NCI-H345 (cell line): ENCODE data around the gene CAVIN3.
"Not testable (repeated sequence)": the region's sequence is repeated elsewhere in the genome, so short reads cannot be mapped to it uniquely, and the experiment has no call there.

Experiments used
- DNase-seq: peaks from one replicate; lab custom pipeline; 2025; lab: John Stamatoyannopoulos, UW

Gene CAVIN3

DNA sequence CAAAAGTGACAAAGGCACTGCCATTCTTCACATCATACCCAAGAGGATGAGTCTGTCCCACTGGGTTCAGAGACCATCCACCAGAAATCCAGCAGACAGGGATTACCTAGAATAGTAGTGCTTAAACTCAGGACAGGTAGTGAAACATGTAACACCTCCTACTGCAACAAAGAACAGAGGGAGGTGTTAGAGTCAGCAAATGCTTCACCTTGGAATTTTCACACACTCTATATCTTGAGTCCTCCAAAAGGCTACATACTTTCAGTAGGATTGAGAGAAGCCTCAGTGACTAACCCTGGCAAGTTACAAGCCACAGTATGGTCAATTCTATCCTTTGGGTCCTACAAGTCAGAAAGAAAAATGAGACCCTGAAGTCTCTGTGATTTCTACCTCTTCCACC, 6.0 kb upstream of the CAVIN3 start:
- DNase-seq = no peak

DNA sequence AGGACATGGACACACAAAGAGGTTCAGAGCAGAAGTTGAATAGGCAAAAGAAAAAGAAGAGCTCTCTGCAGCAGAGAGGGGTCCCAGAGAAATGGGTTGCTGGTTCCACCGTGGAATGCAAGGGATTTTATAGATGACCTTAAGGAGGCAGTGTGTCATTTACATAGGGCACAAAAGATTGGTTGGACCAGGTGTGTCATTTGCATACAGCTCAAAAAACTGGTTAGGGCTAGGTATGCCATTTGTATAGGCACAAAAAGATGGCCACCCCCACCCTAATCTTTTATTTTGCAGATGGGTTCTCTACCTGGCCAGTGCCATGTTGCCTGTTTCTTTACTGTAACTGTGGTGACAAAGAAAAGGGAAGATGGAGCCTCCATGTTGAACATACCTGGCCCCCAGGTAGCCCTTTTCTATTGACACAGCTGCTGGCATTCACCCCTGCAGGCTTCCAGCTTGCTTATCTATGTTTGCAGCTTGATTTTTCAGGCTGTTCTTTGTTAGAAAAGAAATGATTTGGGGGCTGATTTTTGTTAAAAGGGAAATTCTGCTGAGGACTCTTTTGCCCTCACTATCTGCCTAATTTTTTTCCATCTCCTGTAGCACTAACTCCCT, 3.1 kb upstream of the CAVIN3 start:
- DNase-seq = peak; percentile 39

DNA sequence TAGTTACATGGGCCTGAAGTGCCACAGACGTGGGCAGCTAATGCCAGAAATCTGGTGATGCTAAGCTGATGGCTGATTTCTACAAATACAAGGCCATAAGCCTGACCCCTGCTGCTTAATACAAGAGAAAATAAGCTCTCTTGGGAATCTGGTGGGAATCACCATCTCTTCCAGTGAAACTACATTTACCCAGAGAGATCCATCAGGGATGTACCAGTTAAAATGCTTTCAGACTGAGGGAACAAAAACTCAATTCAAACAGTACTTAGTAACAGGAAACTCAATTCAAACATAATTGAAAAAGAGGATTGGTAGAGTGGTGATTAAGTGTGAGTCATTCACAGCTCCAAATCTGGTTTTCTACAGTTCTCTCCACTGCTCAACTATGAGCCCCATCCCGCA, 1.7 kb upstream of the CAVIN3 start:
- peak; percentile 30 for DNase-seq

DNA sequence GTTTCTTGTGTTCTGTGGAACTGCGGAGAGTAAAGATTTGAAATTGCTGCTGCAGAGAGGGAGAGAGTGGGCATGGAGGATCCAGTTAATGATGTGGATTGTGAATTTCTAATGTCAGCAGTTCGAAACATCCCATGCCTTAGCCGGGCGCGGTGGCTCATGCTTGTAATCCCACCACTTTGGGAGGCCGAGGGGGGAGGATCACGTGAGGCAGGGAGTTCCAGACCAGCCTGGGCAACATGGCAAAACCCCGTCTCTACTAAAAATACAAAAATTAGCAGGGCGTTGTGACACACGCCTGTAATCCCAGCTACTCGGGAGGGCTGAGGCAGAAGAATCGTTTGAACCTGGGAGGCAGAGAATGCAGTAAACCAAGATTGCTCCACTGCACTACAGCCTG, 1.1 kb upstream of the CAVIN3 start:
- DNase-seq = no peak

DNA sequence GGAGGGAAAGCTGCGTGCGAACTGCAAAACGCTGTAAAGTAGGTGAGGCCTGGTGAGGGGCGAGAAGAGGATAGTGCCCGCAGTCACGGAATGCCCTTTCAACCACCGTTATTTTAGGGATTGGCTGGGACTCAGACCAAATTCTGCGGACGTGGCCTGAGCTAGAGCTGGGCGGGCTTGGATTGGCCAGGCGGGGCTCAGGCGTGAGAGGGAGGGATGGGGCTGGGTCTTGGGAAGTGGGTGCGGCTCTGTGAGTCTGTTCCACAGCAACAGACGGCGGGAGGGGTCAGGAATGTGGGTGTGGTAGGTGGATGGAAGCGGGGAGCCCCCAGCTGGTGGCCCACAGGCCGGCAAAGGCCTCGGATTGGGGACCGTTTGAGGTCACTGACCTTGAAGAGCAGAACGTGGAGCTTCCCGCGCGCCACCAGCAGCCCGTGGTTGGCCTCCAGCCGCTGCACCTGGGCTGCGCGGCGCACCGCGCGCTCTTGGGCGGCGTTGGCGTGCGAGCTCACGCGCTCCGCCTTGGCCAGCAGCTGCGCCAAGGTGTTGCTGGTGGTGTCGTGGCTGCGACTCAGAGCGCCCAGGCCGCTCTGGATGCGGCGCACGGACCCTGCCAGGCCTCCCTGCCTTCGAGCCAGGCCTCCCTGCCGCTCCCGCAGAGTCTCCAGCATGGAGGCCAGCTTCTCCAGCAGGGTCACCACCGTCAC, 444 bp downstream of the CAVIN3 start:
- no peak for DNase-seq

DNA sequence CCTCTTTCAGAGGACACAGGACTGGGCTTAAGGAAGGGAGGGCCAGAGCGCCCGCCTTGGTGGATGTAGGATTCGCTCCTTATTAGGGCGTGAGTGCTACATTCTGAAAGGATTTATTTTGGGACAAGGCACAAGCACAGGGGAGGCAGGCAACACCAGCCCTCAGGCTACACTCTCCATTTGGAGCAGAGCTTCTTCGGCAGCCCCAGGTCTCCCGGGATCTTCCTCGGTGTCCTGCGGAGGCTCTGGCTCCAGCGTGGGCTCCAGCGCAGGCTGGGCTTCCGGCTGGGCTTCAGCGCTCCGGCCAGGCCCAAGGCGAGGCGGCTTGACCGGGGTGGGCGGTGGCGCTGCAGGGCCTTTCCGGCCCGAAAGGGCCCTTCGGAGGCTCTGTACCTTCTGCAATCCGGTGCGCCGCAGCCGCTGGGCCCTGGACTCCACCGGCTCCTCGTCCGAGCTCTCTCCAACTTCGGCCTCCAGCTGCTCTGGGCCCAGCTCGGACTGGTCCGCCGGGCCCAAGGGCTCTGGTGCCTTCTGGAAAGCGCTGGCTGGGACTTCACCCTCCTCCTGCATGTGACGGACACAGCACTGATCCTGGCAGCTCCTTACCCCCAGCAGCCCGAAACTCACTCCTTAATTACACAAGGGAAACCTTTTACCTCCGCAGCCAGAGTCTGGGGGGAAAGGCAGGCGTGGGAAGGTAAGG, 1.1 kb downstream of the CAVIN3 start:
- DNase-seq = no peak

DNA sequence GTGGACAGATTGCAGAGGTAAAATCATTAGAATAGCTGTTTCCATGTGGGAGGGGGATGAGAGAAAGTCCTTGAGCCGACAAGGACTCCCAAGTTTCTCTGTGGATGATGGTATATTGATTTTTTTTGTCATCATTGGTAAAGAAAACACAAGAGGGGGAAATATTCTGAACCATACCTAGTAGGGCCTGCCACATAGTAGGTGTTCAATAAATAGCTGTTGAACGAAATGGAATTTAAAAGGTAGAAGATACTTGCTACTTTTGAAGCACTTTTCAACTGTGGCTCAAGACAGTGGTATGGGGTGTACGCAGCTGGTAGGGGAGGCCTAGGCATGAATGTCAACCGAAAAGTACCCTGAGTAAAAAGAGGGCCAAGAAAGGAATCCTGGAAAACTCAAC, 2.1 kb downstream of the CAVIN3 start:
- DNase-seq = no peak

DNA sequence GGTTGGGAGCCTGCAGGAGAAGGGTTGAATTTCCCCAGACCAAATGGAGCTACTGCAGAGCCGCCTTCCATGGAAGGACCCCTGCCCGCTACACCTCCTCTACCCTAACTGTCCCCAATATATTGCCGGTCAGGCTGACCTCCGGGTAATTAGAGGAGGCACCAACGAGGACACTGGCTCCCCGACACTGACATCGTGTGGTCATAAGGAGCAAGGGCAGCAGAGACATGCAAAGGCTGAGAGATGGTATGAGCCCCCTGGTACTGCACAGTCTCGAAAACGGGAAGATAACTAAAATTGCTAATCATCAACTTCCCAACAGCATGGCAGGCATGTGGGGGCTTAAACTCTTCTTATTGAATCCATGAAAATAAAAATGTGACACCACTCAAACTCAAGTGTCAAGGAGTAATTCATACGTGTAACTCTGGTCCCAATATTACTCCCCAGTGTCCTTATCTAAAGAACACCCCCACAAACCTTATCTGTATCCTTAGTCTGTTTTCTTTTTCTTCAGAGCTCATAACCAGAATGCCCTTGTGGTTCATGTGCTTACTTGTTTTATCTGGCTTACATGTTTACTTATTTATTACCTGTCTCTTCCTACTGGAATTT, 4.4 kb downstream of the CAVIN3 start:
- DNase-seq = peak; percentile 55

DNA sequence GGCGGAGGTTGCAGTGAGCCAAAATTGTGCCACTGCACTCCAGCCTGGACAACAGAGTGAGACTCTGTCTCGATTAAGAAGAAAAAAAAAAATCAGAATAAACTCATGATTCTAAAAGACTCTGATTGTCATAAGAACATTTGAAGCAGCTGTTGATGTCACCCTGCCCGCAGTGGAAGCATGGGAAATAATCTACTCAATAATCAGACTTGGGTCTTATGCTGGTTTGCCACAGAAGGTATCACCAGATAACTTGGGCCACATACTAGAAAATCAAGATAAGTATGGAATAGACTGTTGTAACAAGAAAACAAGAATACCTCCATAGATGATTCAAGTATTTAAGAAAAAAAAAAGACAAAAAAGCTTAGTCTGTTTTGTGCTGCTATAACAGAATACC, 8.2 kb downstream of the CAVIN3 start:
- DNase-seq = no peak

DNA sequence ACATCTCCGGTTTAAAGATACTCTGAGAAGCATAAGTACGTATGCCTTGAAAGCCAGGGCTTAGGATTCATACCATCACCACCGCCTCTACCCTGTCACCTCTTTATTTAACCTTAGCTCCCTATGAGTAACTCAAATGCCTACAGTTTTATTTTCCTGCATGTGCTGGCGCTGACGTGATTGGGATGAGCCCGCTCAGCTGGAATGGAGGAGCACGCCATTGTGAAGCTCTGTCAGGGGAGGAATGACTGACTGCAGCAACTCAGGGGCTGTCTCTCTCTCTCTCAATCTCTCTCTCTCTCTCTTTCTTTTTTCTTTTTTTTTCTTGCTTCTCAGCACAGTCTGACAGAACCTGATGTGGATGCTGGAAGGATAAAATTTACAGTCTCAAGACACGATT, 12.4 kb downstream of the CAVIN3 start:
- DNase-seq = no peak

DNA sequence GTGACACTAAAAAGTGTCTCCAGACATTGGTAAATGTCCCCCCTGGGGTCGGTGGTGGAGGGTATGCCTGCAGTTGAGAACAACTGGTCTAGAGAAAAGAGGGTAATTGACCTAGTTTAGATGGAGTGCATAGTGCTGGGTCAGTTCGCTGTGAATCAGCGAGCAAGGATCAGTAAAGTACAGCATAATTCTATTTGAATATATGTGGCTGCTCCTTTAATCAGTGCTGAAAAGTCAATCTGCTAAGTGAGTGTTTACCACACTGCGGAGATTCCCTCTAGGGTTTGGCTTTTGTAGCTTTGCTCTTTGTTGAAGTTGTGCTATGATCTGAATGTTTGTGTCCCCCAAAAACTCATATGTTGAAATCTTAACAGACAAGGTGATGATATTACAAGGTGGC, 15.0 kb downstream of the CAVIN3 start:
- DNase-seq = no peak

DNA sequence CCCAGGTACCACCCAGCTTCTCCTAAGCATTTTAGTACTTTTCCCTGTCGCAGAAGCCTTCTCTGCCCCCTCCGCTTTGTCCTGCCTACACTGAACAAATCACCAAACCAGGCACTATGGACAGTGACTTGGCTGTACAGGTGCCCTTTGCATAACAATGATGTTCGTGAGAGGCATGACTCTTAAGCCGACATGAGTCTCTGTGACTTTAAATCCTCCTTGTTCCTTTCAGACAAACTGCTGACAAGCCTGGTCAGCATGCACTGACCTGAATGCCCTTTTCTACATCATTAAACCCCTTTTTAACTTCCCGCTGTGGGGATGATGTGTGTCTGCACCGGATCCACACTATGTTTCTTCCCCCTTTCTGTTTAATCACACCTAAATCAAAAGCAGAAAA, 16.6 kb downstream of the CAVIN3 start:
- DNase-seq = no peak

DNA sequence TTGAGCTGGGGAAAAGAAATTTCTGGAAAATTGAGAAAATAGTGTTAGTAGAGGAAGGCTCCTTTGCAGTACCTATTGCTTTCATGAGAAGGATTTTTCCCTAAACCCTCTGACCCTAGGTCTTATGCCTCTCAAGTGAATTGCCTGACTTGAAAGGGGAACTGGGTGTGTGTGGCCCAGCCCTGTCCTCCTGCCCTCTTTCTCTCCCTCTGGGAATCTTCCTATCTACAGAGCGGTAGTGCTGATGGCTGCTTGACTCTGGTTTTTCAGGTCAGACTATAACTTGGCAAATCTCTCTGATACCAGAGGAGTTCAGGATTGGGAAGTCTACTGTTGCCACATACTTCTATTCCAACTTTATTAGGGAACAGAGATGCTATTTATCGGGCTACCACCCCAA, 19.2 kb downstream of the CAVIN3 start:
- DNase-seq = no peak

DNA sequence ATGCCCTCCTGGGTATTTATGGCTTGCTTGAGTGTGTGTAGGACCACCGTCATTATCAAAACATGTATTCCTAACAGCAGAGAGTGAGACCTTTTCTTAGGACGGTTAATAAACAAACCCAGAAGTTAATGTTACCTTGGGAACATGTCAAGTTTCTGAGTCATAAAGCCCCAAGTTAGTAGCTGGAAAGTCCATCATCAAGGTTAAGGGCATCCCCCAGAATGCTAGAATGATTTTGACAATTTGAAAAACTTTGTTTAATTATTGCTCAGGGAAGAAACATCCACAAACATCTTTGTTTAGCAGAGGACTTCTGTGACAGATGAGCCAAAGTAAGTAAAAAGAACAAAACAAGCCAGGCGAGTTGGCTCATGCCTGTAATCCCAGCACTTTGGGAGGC, 20.0 kb downstream of the CAVIN3 start:
- no peak for DNase-seq

DNA sequence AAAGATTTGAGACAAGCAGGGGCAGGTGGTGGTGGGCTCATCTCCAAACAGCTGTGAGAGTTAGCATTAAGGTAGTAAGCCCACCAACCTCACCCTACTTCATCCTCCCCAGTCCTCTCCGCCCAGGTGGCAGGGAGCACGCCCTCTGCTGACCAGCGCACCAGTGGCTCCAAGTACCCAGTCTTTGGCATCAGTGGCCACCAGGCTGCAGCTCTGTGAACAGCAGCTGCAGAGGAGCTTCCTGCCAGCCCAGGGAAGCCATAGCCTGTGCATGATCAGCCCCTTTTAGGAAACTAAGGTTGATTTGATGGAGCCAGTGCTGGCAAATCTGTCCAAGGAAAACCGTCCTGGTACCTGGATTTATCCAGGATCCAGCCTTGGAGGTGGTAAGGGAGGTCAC, 21.7 kb downstream of the CAVIN3 start:
- no peak for DNase-seq

DNA sequence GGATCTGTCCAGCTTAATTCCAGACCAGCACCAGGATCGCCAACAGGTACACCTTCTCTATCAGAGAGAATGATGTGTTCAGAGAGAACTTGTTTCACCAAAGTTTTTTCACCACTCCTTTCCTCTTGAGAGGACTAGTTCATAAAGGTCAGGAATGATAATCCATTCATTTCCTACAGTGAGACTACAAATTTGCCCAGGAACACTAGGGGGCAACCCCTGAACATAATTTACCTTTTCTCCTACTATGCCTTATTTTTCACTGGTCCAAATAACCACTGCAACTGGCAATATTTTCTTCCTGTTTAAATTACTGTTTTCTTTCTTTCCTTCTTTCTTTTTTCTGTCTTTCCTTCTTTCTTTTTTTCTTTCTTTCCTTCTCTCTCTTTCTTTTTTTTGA, 22.5 kb downstream of the CAVIN3 start:
- DNase-seq = no peak

DNA sequence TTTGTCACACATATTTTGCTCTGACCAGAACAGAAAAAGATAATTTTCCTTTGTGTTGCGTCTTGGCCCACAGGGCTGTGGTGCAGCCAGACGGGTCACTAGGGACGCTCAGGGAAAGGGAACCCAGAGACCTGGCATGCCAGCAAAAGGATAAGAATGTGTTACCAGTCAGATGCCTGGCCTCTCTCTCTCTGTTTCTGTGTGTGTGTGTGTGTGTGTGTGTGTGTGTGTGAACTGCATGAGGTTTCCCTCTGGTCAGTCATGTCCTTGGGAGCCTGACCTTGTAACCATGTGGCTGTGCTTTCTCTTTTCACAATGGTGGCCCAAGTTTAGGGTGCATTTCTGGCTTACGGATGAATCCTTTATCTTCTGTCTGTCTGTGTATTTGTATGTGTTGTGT, 35.3 kb downstream of the CAVIN3 start:
- no peak for DNase-seq

DNA sequence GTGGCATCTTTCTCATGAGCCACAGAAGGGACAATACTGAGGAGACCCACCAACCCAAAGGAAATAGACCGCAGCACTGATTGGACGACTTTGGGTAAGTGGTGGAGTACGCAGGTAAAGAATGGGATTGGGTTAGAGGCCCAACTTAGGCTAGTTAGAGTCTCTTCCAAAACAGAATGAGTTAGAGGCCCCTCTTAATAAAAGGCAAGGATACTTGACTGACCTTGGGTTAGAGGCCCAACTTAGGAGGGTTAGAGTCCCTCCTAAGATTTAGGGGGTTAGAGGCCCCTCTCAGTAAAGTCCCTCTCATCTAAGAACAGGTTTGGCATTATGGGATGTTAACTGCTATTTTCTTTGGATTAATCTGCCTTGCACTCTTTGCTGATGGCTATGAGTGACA, 36.1 kb downstream of the CAVIN3 start:
- no peak for DNase-seq

DNA sequence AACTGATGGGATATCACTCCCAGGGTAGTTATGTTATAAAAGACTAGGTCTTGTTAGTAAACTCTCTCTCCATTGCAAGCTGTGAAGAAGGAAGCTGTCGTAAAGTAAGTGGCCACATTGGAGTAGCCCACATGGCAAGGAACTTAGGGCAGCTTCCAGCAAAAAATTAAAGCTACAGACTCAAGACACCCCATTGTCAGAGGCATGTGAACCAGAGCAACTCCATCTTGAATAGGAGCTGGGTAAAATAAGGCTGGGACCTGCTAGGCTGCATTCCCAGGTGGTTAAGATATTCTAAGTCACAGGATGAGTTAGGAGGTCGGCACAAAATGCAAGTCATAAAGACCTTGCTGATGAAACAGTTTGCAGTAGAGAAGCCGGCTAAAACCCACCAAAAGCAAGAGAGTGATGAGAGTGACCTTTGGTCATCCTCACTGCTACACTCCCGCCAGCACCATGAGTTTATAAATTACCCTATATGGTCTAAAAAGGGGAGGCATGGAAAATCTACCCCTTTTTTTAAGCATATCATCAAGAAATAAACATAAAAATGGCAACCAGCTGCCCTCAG, 36.8 kb downstream of the CAVIN3 start:
- DNase-seq = no peak

DNA sequence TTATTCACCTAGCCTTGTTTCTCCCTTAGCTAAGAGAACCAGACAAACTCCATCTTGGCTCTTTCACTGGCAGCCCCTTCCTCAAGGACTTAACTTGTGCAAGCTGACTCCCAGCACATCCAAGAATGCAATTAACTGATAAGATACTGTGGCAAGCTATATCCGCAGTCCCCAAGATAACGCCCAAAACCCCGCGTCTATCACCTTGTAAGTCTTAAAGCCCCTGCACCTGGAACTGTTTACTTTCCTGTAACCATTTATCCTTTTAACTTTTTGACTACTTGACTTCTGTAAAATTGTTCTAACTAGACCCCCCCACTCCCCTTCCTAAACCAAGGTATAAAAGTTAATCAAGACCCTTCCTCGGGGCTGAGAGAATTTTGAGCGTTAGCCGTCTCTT, 39.5 kb downstream of the CAVIN3 start:
- not testable (repeated sequence) for DNase-seq

DNA sequence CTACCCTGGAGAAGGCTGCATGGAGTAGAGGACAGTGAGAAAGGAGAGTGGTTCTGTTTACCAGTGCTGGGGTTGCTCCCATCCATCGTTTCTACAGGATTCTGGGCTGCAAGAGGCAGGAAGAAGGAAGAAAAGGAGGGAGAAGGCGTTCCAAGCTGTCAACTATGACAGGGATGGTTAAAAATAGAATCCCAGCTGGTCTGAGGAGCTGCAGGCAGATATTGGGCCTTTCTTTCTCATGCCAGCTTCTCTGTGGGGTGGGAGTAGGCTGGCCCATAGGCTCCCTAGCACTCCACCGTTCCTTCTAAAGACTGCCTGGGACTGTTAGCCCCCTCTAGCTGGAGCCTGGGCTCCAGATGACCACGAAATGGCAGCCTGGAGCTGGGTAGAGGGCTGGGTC, 47.1 kb downstream of the CAVIN3 start:
- no peak for DNase-seq

DNA sequence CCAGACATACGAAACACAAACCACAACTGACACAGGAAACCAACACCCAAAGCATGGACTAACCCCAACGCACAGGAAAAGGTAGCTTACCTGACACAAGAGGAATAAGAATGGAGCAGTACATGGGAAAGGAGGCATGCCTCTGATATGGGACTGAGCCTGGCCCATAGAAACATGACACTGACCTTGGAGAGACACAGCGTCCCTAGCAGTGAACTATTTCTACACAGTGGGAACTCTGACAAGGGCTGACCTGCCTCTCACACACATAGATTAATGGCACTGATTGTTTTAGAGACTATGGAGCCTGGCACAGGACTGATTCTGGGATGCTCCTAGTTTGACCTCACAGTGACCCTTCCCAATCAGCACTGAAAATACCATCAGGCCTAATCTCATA, 48.7 kb downstream of the CAVIN3 start:
- no peak for DNase-seq
